IMR-90 (cell line): ENCODE results near the gene FKTN. TPM values are rescaled to one million over a fixed set of nuclear protein-coding genes. Genes with fewer than 3 reads are reported as not detected.

Experiments used
- ATAC-seq: fragments of 200-7000 bp; cut with Tn5 transposase; 2 replicates; pipeline ENCODE4 v1.9.1; 2020; ENCODE audit warnings: low read depth, mild to moderate bottlenecking, moderate library complexity
- BruUV-seq: library from RNA; stranded (reverse); fragments of 400-500 nt; replicated peaks from 2 replicates; lab custom pipeline; 2021; lab: Mats Ljungman, UMichigan
- CTCF ChIA-PET: fragments of 300-600 bp; formaldehyde crosslinking; extraction: SDS; loops from one replicate; lab custom pipeline; 2021; ENCODE audit warnings: antibody characterized with exemption; lab: Yijun Ruan, JAX
- POLR2A ChIA-PET: fragments of 300-600 bp; sonication (Branson Sonifier 250); formaldehyde crosslinking; loops from one replicate; lab custom pipeline; 2022; ENCODE audit warnings: antibody characterized with exemption; ENCODE audit not compliant: unreplicated experiment; lab: Charles Lee
- DNase-seq: peaks from one replicate; pipeline ENCODE4 v3.0.0; 2013
- H2AFZ ChIP-seq: replicated peaks from 2 replicates; pipeline ENCODE3; 2013; ENCODE audit warnings: low read length, mild to moderate bottlenecking; ENCODE audit not compliant: poor library complexity
- H2AK5ac ChIP-seq: 2 replicates; pipeline ENCODE4 v1.6.1; 2013; ENCODE audit warnings: low read depth, low read length, inconsistent platforms
- H2AK9ac ChIP-seq: replicated peaks from 2 replicates; pipeline ENCODE3; 2013; ENCODE audit warnings: mild to moderate bottlenecking, low read depth, low read length, moderate library complexity; ENCODE audit not compliant: poor library complexity
- H2BK120ac ChIP-seq: 2 replicates; pipeline ENCODE4 v1.6.1; 2013; ENCODE audit warnings: low read depth, low read length, inconsistent platforms
- H2BK15ac ChIP-seq: 3 replicates; pipeline ENCODE4 v1.6.1; 2013; ENCODE audit warnings: low read depth, low read length, inconsistent platforms
- H2BK20ac ChIP-seq: 2 replicates; pipeline ENCODE4 v1.6.1; 2013; ENCODE audit warnings: low read depth, mild to moderate bottlenecking, inconsistent platforms, low read length, moderate library complexity
- H2BK5ac ChIP-seq: 2 replicates; pipeline ENCODE4 v1.6.1; 2013; ENCODE audit warnings: mild to moderate bottlenecking, low read depth, low read length, inconsistent platforms; ENCODE audit not compliant: poor library complexity, severe bottlenecking
- H3K14ac ChIP-seq: replicated peaks from 2 replicates; pipeline ENCODE4 v1.6.1; 2013; ENCODE audit warnings: low read depth, low read length, inconsistent platforms
- H3K18ac ChIP-seq: 2 replicates; pipeline ENCODE4 v1.6.1; 2013; ENCODE audit warnings: low read depth, low read length, control low read depth
- H3K23ac ChIP-seq: 2 replicates; pipeline ENCODE4 v1.6.1; 2013; ENCODE audit warnings: low read depth, low read length, inconsistent platforms
- H3K27ac ChIP-seq: 2 replicates; pipeline ENCODE4 v1.5.1; 2013; ENCODE audit warnings: mild to moderate bottlenecking, control low read depth, low read length; ENCODE audit not compliant: insufficient read depth
- H3K27me3 ChIP-seq: 2 replicates; pipeline ENCODE4 v1.6.1; 2013; ENCODE audit warnings: low read length; ENCODE audit not compliant: control insufficient read depth, insufficient read depth
- H3K36me3 ChIP-seq: 2 replicates; pipeline ENCODE4 v1.6.1; 2013; ENCODE audit warnings: low read length, mixed read lengths; ENCODE audit not compliant: control insufficient read depth, insufficient read depth
- H3K4ac ChIP-seq: 2 replicates; pipeline ENCODE4 v1.6.1; 2013; ENCODE audit warnings: low read depth, low read length, inconsistent platforms
- H3K4me1 ChIP-seq: 2 replicates; pipeline ENCODE4 v1.6.1; 2013; ENCODE audit warnings: low read length, mixed read lengths; ENCODE audit not compliant: control insufficient read depth, insufficient read depth
- H3K4me2 ChIP-seq: 2 replicates; pipeline ENCODE4 v1.6.1; 2013; ENCODE audit warnings: low read depth, mild to moderate bottlenecking, control low read depth, low read length, moderate library complexity
- H3K4me3 ChIP-seq: 2 replicates; pipeline ENCODE4 v1.5.1; 2013; ENCODE audit warnings: low read depth, mild to moderate bottlenecking, control low read depth, low read length, moderate library complexity; ENCODE audit not compliant: insufficient read depth
- H3K56ac ChIP-seq: 2 replicates; pipeline ENCODE4 v1.6.1; 2013; ENCODE audit warnings: low read length, inconsistent platforms; ENCODE audit not compliant: insufficient read depth; ENCODE audit errors: extremely low read depth
- H3K79me1 ChIP-seq, 2 experiments: 2 replicates each; pipeline ENCODE4 v1.6.1; 2013; ENCODE audit warnings: low read length in 2 of 2, inconsistent platforms in 1 of 2, low read depth in 1 of 2
- H3K9ac ChIP-seq: 2 replicates; pipeline ENCODE4 v1.6.1; 2013; ENCODE audit warnings: low read depth, low read length, control low read depth
- H3K9me1 ChIP-seq: 2 replicates; pipeline ENCODE4 v1.6.1; 2013; ENCODE audit warnings: low read length, inconsistent platforms; ENCODE audit not compliant: insufficient read depth
- H3K9me3 ChIP-seq: 2 replicates; pipeline ENCODE4 v1.6.1; 2013; ENCODE audit warnings: low read length; ENCODE audit not compliant: control insufficient read depth, insufficient read depth
- H4K20me1 ChIP-seq: 2 replicates; pipeline ENCODE4 v1.6.1; 2013; ENCODE audit warnings: low read length, inconsistent platforms; ENCODE audit not compliant: insufficient read depth
- H4K5ac ChIP-seq: 2 replicates; pipeline ENCODE4 v1.6.1; 2013; ENCODE audit warnings: mild to moderate bottlenecking, low read depth, low read length, control low read depth
- H4K8ac ChIP-seq, 2 experiments: 2 replicates each; pipeline ENCODE4 v1.6.1; 2013; ENCODE audit warnings: low read depth in 2 of 2, low read length in 2 of 2, control low read depth in 1 of 2, inconsistent platforms in 1 of 2
- H4K91ac ChIP-seq: 2 replicates; pipeline ENCODE4 v1.6.1; 2013; ENCODE audit warnings: low read depth, low read length, inconsistent platforms; ENCODE audit not compliant: insufficient read depth
- BHLHE40 ChIP-seq: fragments of 150-350 bp; IDR thresholded peaks from 2 replicates; pipeline ENCODE4 v1.6.1; 2016; ENCODE audit warnings: mild to moderate bottlenecking, low read depth, low read length
- MXI1 ChIP-seq: IDR thresholded peaks from 2 replicates; pipeline ENCODE4 v1.6.1; 2012; ENCODE audit warnings: low read depth, mild to moderate bottlenecking, low read length, moderate library complexity, borderline replicate concordance
- NFE2L2 ChIP-seq: fragments of 150-350 bp; IDR thresholded peaks from 2 replicates; pipeline ENCODE4 v1.6.1; 2016; ENCODE audit warnings: low read depth, mild to moderate bottlenecking, low read length
- POLR2A ChIP-seq: IDR thresholded peaks from 2 replicates; pipeline ENCODE4 v1.6.1; 2012; ENCODE audit warnings: mild to moderate bottlenecking, low read depth, low read length
- RCOR1 ChIP-seq: IDR thresholded peaks from 2 replicates; pipeline ENCODE4 v1.6.1; 2012; ENCODE audit warnings: mild to moderate bottlenecking, low read length, improper control_type of control experiment; ENCODE audit not compliant: insufficient replicate concordance
- SMC3 ChIP-seq: fragments of 150-350 bp; IDR thresholded peaks from 2 replicates; pipeline ENCODE4 v1.6.1; 2016; ENCODE audit warnings: low read depth, mild to moderate bottlenecking, antibody characterized with exemption, low read length, moderate library complexity
- WGBS, 2 experiments: methylation state at CpG; one replicate each; pipeline versions ENCODE4 v1.1.5 to v1.1.7; 2013; ENCODE audit warnings: missing lambda C conversion rate in 2 of 2; ENCODE audit not compliant: insufficient read length in 1 of 2; ENCODE audit errors: extremely low coverage in 2 of 2; 5-methylcytosine and 5-hydroxymethylcytosine counted together
- dilution Hi-C: fragments of 300-500 bp; cut with HindIII; formaldehyde crosslinking; loops from one replicate; pipeline ENCODE4 v1.14.3; 2018; ENCODE audit warnings: low sequenced_read_pairs; ENCODE audit not compliant: unreplicated experiment
- in situ Hi-C: fragments of 300-500 bp; cut with MboI; formaldehyde crosslinking; loops from 3 replicates; pipeline ENCODE4 v1.14.3; 2019; ENCODE audit warnings: low sequenced_read_pairs, inconsistent platforms, mixed read lengths
- intact Hi-C: fragments of 100-400 bp; cut with micrococcal nuclease; formaldehyde crosslinking; loops from 2 replicates; pipeline ENCODE4 v1.10.0; 2022
- polyA plus RNA-seq, 3 experiments: library from polyadenylated mRNA; depleted of rRNA; stranded (reverse); fragments of >200 nt; gene quantifications; 2 replicates each; pipeline ENCODE4 v1.2.3, GENCODE V29; 2012; ENCODE audit warnings: low replicate concordance in 1 of 3
- total RNA-seq: library from RNA; depleted of rRNA; stranded (reverse); fragments of >200 nt; gene quantifications from 2 replicates; pipeline ENCODE4 v1.2.3, GENCODE V29; 2012
- TF ChIP-seq, protein P1 (sequence below): fragments of 150-350 bp; IDR thresholded peaks from 2 replicates; pipeline ENCODE4 v1.6.1; 2016; ENCODE audit warnings: low read depth, mild to moderate bottlenecking, low read length, moderate library complexity, borderline replicate concordance
- TF ChIP-seq, protein P2 (sequence below): conservative IDR thresholded peaks from 2 replicates; pipeline ENCODE4 v1.5.1; 2012; ENCODE audit warnings: mild to moderate bottlenecking, low read depth, low read length, improper control_type of control experiment
- TF ChIP-seq, protein P3 (sequence below): fragments of 150-350 bp; IDR thresholded peaks from 2 replicates; pipeline ENCODE4 v1.6.1; 2017; ENCODE audit warnings: mild to moderate bottlenecking, antibody characterized with exemption, low read length, low read depth

Gene FKTN
- total and polyA plus RNA-seq, 2 of the 4 experiments (the other 2 are of a cell fraction) = 8.6 to 20.3 TPM

DNA sequence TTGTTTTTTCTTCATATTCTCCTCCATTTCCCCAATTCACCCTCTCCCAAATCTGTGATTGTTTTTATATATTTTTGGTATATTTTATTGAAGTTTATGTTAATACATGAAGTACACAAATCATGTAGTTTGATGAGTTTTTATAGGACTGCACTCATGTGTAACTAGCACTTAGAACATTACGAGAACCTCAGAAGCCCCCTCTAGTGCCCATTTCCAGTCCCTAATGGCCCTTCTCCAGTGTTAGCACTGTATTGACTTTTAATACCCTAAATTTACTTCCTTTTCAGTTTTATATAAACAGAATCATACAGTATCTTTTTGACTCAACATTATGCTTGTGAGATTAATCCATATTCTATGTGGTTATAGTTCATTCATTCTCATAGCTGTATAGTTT, 18.5 kb upstream of the FKTN start:
- dilution Hi-C loops = no loop called here

More for the DNA sequence above, 18.5 kb upstream of the FKTN start:
- Histone ChIP-seq H2AFZ (no peak overlapping the region), H2AK9ac (no peak overlapping the region), H3K79me1 (no peaks in the 10 kb centered on the region), H3K56ac (no peak overlapping the region), H2BK5ac (no peak overlapping the region), H3K9me1 (no peaks in the 10 kb centered on the region), H4K20me1 (no peaks in the 10 kb centered on the region), H3K27ac (no peak overlapping the region), H4K91ac (no peak overlapping the region), H3K23ac (no peak overlapping the region), H3K4ac (no peak overlapping the region), H4K8ac (no peak overlapping the region), H3K4me1 (no peaks in the 10 kb centered on the region), H3K9ac (no peak overlapping the region), H3K18ac (no peak overlapping the region), H3K14ac (no peak overlapping the region), H2BK120ac (no peak overlapping the region), H3K4me2 (no peak overlapping the region), H3K9me3 (no peaks in the 10 kb centered on the region), H4K5ac (no peak overlapping the region), H2AK5ac (no peak overlapping the region), H2BK20ac (no peak overlapping the region), H2BK15ac (no peak overlapping the region), H3K27me3 (no peaks in the 10 kb centered on the region), H3K4me3 (no peak overlapping the region), H3K36me3 (no peaks in the 10 kb centered on the region)
- intact Hi-C loops (no loop called here), in situ Hi-C loops (no loop called here)
- no CpG with 5 or more reads among the region's 1 CpG for WGBS, 2 experiments
- no TSS peak for BruUV-seq
- no peak for TF ChIP-seq BHLHE40
- TF ChIP-seq POLR2A = no peak
- TF ChIP-seq, protein P1, sequence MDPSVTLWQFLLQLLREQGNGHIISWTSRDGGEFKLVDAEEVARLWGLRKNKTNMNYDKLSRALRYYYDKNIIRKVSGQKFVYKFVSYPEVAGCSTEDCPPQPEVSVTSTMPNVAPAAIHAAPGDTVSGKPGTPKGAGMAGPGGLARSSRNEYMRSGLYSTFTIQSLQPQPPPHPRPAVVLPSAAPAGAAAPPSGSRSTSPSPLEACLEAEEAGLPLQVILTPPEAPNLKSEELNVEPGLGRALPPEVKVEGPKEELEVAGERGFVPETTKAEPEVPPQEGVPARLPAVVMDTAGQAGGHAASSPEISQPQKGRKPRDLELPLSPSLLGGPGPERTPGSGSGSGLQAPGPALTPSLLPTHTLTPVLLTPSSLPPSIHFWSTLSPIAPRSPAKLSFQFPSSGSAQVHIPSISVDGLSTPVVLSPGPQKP = no peak
- no peak for TF ChIP-seq SMC3
- TF ChIP-seq MXI1 = no peak
- TF ChIP-seq, protein P2, sequence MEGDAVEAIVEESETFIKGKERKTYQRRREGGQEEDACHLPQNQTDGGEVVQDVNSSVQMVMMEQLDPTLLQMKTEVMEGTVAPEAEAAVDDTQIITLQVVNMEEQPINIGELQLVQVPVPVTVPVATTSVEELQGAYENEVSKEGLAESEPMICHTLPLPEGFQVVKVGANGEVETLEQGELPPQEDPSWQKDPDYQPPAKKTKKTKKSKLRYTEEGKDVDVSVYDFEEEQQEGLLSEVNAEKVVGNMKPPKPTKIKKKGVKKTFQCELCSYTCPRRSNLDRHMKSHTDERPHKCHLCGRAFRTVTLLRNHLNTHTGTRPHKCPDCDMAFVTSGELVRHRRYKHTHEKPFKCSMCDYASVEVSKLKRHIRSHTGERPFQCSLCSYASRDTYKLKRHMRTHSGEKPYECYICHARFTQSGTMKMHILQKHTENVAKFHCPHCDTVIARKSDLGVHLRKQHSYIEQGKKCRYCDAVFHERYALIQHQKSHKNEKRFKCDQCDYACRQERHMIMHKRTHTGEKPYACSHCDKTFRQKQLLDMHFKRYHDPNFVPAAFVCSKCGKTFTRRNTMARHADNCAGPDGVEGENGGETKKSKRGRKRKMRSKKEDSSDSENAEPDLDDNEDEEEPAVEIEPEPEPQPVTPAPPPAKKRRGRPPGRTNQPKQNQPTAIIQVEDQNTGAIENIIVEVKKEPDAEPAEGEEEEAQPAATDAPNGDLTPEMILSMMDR = no peak
- TF ChIP-seq RCOR1 = no peak
- TF ChIP-seq, protein P3, sequence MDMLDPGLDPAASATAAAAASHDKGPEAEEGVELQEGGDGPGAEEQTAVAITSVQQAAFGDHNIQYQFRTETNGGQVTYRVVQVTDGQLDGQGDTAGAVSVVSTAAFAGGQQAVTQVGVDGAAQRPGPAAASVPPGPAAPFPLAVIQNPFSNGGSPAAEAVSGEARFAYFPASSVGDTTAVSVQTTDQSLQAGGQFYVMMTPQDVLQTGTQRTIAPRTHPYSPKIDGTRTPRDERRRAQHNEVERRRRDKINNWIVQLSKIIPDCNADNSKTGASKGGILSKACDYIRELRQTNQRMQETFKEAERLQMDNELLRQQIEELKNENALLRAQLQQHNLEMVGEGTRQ = no peak
- no peak for TF ChIP-seq NFE2L2
- ATAC-seq (no peak), DNase-seq (no peak)
- CTCF ChIA-PET = no interaction called here
- POLR2A ChIA-PET = no interaction called here
